GM23248 (cell line): Measurements from ENCODE around the gene ZBTB44. TPM values are rescaled to one million over a fixed set of nuclear protein-coding genes. Genes with fewer than 3 reads are reported as not detected.

Experiments used
- DNase-seq: peaks from one replicate; pipeline ENCODE4 v3.0.0-alpha.2; 2015
- H2AFZ ChIP-seq: fragments of 200-600 bp; sonication (generic); 2 replicates; pipeline ENCODE4 v1.6.1; 2016; ENCODE audit warnings: antibody characterized with exemption
- H3F3A ChIP-seq: fragments of 200-600 bp; sonication (generic); 2 replicates; pipeline ENCODE4 v1.6.1; 2016; ENCODE audit warnings: mild to moderate bottlenecking, antibody characterized with exemption, mixed run types; ENCODE audit not compliant: insufficient read depth
- H3K27ac ChIP-seq: fragments of 200-600 bp; sonication (generic); 2 replicates; pipeline ENCODE4 v1.5.1; 2016; ENCODE audit warnings: mild to moderate bottlenecking
- H3K27me3 ChIP-seq: fragments of 200-600 bp; sonication (generic); replicated peaks from 2 replicates; pipeline ENCODE4 v1.6.1; 2016; ENCODE audit warnings: mild to moderate bottlenecking; ENCODE audit not compliant: insufficient read depth
- H3K36me3 ChIP-seq: fragments of 200-600 bp; sonication (generic); 2 replicates; pipeline ENCODE4 v1.6.1; 2016; ENCODE audit warnings: low read depth, mild to moderate bottlenecking
- H3K4me1 ChIP-seq: fragments of 200-600 bp; sonication (generic); 2 replicates; pipeline ENCODE4 v1.6.1; 2016; ENCODE audit warnings: mild to moderate bottlenecking; ENCODE audit not compliant: insufficient read depth
- H3K4me2 ChIP-seq: fragments of 200-600 bp; sonication (generic); one replicate; pipeline ENCODE4 v1.6.1; 2016; ENCODE audit warnings: mild to moderate bottlenecking; ENCODE audit not compliant: unreplicated experiment
- H3K4me3 ChIP-seq: fragments of 200-600 bp; sonication (generic); 2 replicates; pipeline ENCODE4 v1.5.1; 2016; ENCODE audit warnings: mild to moderate bottlenecking
- H3K79me2 ChIP-seq: fragments of 200-600 bp; sonication (generic); 2 replicates; pipeline ENCODE4 v1.6.1; 2016; ENCODE audit warnings: mild to moderate bottlenecking; ENCODE audit not compliant: insufficient read depth
- H3K9ac ChIP-seq: fragments of 200-600 bp; sonication (generic); 2 replicates; pipeline ENCODE4 v1.6.1; 2016; ENCODE audit warnings: mild to moderate bottlenecking
- H3K9me2 ChIP-seq: fragments of 200-600 bp; sonication (generic); 2 replicates; pipeline ENCODE4 v1.6.1; 2016; ENCODE audit warnings: mixed run types, mild to moderate bottlenecking, moderate library complexity; ENCODE audit not compliant: insufficient read depth
- H3K9me3 ChIP-seq: fragments of 200-600 bp; sonication (generic); one replicate; pipeline ENCODE4 v1.6.1; 2017; ENCODE audit warnings: low read depth
- H4K20me1 ChIP-seq: fragments of 200-600 bp; sonication (generic); 2 replicates; pipeline ENCODE4 v1.6.0; 2016; ENCODE audit not compliant: insufficient read depth
- EZH2 ChIP-seq: fragments of 200-600 bp; sonication (generic); IDR thresholded peaks from 2 replicates; pipeline ENCODE4 v1.6.1; 2018; ENCODE audit warnings: antibody characterized with exemption, mild to moderate bottlenecking; ENCODE audit not compliant: insufficient read depth, poor library complexity, severe bottlenecking
- EZH2phosphoT487 ChIP-seq: fragments of 200-600 bp; sonication (generic); IDR thresholded peaks from 2 replicates; pipeline ENCODE4 v1.6.1; 2018; ENCODE audit warnings: antibody characterized with exemption, moderate library complexity, mild to moderate bottlenecking, low read depth; ENCODE audit not compliant: insufficient read depth
- WGBS, 2 experiments: methylation state at CpG; one replicate each; pipeline ENCODE4 v1.1.6; 2015 to 2017; ENCODE audit warnings: low lambda C conversion rate in 2 of 2, low coverage in 1 of 2; ENCODE audit errors: missing lambda C conversion rate in 2 of 2; 5-methylcytosine and 5-hydroxymethylcytosine counted together
- in situ Hi-C: fragments of 300-500 bp; cut with MboI; formaldehyde crosslinking; loops from 2 replicates; pipeline ENCODE4 v1.15.0; 2020
- polyA plus RNA-seq: library from polyadenylated mRNA; unstranded; fragments of >200 nt; fragmentation: Nextera tagmentation; extraction: Ambion mirVana; gene quantifications from 2 replicates; pipeline ENCODE4 v1.2.1, GENCODE V29; 2016
- total RNA-seq: library from RNA; depleted of rRNA; stranded (reverse); fragments of >200 nt; shearing (Covaris generic); gene quantifications from 2 replicates; pipeline ENCODE4 v1.2.3, GENCODE V29; 2014

Gene ZBTB44
- total and polyA plus RNA-seq, 2 experiments from 2014 or later, result 4.1 to 17.4 TPM

- TF ChIP-seq EZH2, result no peak
- TF ChIP-seq EZH2phosphoT487, result no peak
- no peaks in the 10 kb centered on the region for H4K20me1 ChIP-seq
- no peak for DNase-seq
Observed at GRCh38 chr11:130180896-130181294, 133.8 kb downstream of the ZBTB44 start.

GRCh38 chr11:130180491-130180890 lies 134.2 kb downstream of the ZBTB44 start:
- Histone ChIP-seq H3K79me2 (no peaks in the 10 kb centered on the region), H3K27ac (no peak overlapping the region), H4K20me1 (no peaks in the 10 kb centered on the region), H2AFZ (no peak overlapping the region), H3F3A (no peaks in the 10 kb centered on the region; the same call in 1 of the 2 replicates), H3K4me1 (peaks cover 9% of the 10 kb centered on the region), H3K27me3 (peaks cover 9% of the 10 kb centered on the region), H3K36me3 (no peaks in the 10 kb centered on the region), H3K9me2 (no peaks in the 10 kb centered on the region), H3K9ac (no peak overlapping the region), H3K4me3 (no peak overlapping the region), H3K4me2 (no peak overlapping the region), H3K9me3 (no peaks in the 10 kb centered on the region)
- 59 to 72% methylated on average over 4 of the region's 4 CpGs for WGBS, 2 experiments
- peak; percentile 71 for DNase-seq
- no peak for TF ChIP-seq EZH2phosphoT487
- TF ChIP-seq EZH2, result no peak
- in situ Hi-C loops, result no loop called here

More at GRCh38 chr11:130180896-130181294, 133.8 kb downstream of the ZBTB44 start:
- Histone ChIP-seq H3K9me3 (no peaks in the 10 kb centered on the region), H3K4me3 (no peak overlapping the region), H3K36me3 (no peaks in the 10 kb centered on the region), H2AFZ (no peak overlapping the region), H3K9ac (no peak overlapping the region), H3F3A (no peaks in the 10 kb centered on the region; the same call in 1 of the 2 replicates), H3K27me3 (peaks cover 9% of the 10 kb centered on the region), H3K27ac (no peak overlapping the region), H3K4me1 (peaks cover 9% of the 10 kb centered on the region), H3K4me2 (no peak overlapping the region), H3K9me2 (no peaks in the 10 kb centered on the region), H3K79me2 (no peaks in the 10 kb centered on the region)
- WGBS, 2 experiments, result 75 to 80% methylated on average over 8 of the region's 8 CpGs
- in situ Hi-C loops, result no loop called here

GRCh38 chr11:130179396-130180306 lies 135.1 kb downstream of the ZBTB44 start:
- Histone ChIP-seq H2AFZ (no peak overlapping the region), H3K9ac (no peak overlapping the region), H3K27ac (no peak overlapping the region), H3K9me2 (no peaks in the 10 kb centered on the region), H3F3A (no peaks in the 10 kb centered on the region; the same call in 1 of the 2 replicates), H3K4me1 (peaks cover 9% of the 10 kb centered on the region), H3K4me2 (no peak overlapping the region), H3K79me2 (no peaks in the 10 kb centered on the region), H3K36me3 (no peaks in the 10 kb centered on the region), H3K27me3 (peaks cover 9% of the 10 kb centered on the region; the same call in 1 of the 2 replicates), H4K20me1 (no peaks in the 10 kb centered on the region), H3K9me3 (no peaks in the 10 kb centered on the region), H3K4me3 (no peak overlapping the region)
- WGBS, 2 experiments, result 87% methylated on average over 21 of the region's 21 CpGs
- DNase-seq, result no peak
- TF ChIP-seq EZH2 (no peak), EZH2phosphoT487 (no peak)
- in situ Hi-C loops, result no loop called here

GRCh38 chr11:130178441-130179339 lies 136.0 kb downstream of the ZBTB44 start:
- H3K79me2 ChIP-seq, result no peaks in the 10 kb centered on the region
- no peaks in the 10 kb centered on the region for H3K9me3 ChIP-seq
- no peaks in the 10 kb centered on the region for H4K20me1 ChIP-seq
- peaks cover 9% of the 10 kb centered on the region for H3K4me1 ChIP-seq
- 47 to 50% methylated on average over 15 to 16 of the region's 16 CpGs for WGBS, 2 experiments
- TF ChIP-seq EZH2 (no peak), EZH2phosphoT487 (no peak)
- DNase-seq, result no peak
- no peaks in the 10 kb centered on the region for H3K36me3 ChIP-seq
- H3K27me3 ChIP-seq, result 0 out of 2 replicates have a peak, but pooled peaks cover 2% of the 10 kb centered on the region
- no peak overlapping the region for H2AFZ ChIP-seq
- in situ Hi-C loops, result no loop called here
- H3K9ac ChIP-seq, result no peak overlapping the region
- no peak overlapping the region for H3K4me3 ChIP-seq
- H3K9me2 ChIP-seq, result no peaks in the 10 kb centered on the region
- no peaks in the 10 kb centered on the region; the same call in 1 of the 2 replicates for H3F3A ChIP-seq
- no peak overlapping the region for H3K4me2 ChIP-seq
- H3K27ac ChIP-seq, result no peak overlapping the region
